Cardiac muscle cell (in vitro differentiated cells and primary cell): ENCODE measurements around the gene MX2. TPM values are rescaled to one million over a fixed set of nuclear protein-coding genes. Genes with fewer than 3 reads are reported as not detected.

ENCODE experiments used
- DNase-seq, 2 donors: peaks; one replicate each; pipeline versions ENCODE4 v3.0.0 to v3.0.0-alpha.2; 2010 to 2017; ENCODE audit warnings: low read depth in 1 of 2, low spot score in 1 of 2
- H3K27ac ChIP-seq: fragments of 200-600 bp; sonication (generic); 2 replicates; pipeline ENCODE4 v1.5.1; 2016
- H3K27me3 ChIP-seq: fragments of 200-600 bp; sonication (generic); 2 replicates; pipeline ENCODE4 v1.6.0; 2016; ENCODE audit warnings: control low read depth
- H3K36me3 ChIP-seq: fragments of 200-600 bp; sonication (generic); 2 replicates; pipeline ENCODE4 v1.5.1; 2016; ENCODE audit warnings: control low read depth
- H3K4me1 ChIP-seq: fragments of 200-600 bp; sonication (generic); 2 replicates; pipeline ENCODE4 v1.8.1; 2017; ENCODE audit warnings: low read depth, mild to moderate bottlenecking, mixed run types
- H3K4me3 ChIP-seq: fragments of 200-600 bp; sonication (generic); 2 replicates; pipeline ENCODE4 v1.5.1; 2016; ENCODE audit warnings: mild to moderate bottlenecking
- H3K9me3 ChIP-seq: fragments of 200-600 bp; sonication (generic); 2 replicates; pipeline ENCODE4 v1.5.1; 2017; ENCODE audit warnings: low read depth, mild to moderate bottlenecking, control low read depth
- polyA plus RNA-seq: library from polyadenylated mRNA; unstranded; fragments of >200 nt; fragmentation: Nextera tagmentation; extraction: Ambion mirVana; gene quantifications from 2 replicates; pipeline ENCODE4 v1.2.1, GENCODE V29; 2016
- total RNA-seq: library from RNA; depleted of rRNA; stranded (reverse); fragments of >200 nt; gene quantifications from 2 replicates; pipeline ENCODE4 v1.2.3, GENCODE V29; 2016
- TF ChIP-seq, protein P1 (sequence below): IDR thresholded peaks from 2 replicates; pipeline ENCODE4 v1.5.1; 2012; ENCODE audit warnings: low read depth, mild to moderate bottlenecking, low read length

The MX2 gene
- total and polyA plus RNA-seq, 2 experiments from 2014 or later, result 0.28 to 2.3 TPM

DNA sequence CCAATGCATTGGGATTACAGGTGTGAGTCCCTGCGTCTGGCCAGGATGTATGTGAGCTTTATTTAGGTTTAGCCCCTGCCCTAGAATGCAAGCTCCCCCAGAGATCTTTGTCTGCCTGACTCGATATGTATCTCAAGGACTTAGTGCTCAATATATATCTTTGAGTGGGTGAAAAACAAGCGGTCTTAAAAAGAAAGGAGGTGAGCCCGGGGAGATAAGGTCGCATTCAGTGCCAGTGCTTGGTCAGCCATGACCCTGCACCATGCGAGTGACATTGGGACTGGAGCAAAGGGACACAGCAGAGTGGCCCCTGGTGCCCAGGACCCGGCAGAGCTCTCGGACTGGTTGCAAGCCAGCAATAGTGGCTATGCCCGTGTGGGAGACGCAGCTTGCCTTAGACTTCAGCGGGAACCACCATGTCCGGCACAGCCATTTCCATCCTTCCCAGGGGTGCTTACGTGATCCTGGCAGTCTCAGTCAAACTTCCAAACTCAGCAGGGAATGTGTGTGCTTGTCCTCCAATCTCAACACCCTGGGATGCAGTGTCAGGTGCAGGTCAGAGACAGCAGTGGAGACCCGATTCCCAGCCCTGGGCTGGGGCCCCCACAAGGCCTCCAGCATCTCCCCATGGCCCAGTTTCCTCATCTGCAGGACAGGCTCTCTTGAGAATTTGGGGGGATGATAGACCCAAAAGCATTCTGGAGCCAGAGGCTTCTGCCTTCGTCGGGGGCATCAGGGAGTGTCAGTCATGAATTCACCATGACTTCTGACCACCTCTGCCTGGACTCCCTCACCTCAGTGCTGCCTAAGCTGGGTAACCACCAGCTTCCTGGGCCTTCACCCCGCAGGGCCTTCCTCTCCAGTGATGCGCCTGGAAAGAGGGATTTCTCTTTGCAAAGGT, 1.8 kb downstream of the MX2 start:
- H3K9me3 ChIP-seq, result no peaks in the 10 kb centered on the region
- H3K27ac ChIP-seq, result no peak overlapping the region
- no peaks in the 10 kb centered on the region for H3K36me3 ChIP-seq
- no peaks in the 10 kb centered on the region for H3K4me1 ChIP-seq
- peaks cover 1% of the 10 kb centered on the region for H3K27me3 ChIP-seq
- no peak overlapping the region for H3K4me3 ChIP-seq
- no peak for DNase-seq
- TF ChIP-seq, protein P1, sequence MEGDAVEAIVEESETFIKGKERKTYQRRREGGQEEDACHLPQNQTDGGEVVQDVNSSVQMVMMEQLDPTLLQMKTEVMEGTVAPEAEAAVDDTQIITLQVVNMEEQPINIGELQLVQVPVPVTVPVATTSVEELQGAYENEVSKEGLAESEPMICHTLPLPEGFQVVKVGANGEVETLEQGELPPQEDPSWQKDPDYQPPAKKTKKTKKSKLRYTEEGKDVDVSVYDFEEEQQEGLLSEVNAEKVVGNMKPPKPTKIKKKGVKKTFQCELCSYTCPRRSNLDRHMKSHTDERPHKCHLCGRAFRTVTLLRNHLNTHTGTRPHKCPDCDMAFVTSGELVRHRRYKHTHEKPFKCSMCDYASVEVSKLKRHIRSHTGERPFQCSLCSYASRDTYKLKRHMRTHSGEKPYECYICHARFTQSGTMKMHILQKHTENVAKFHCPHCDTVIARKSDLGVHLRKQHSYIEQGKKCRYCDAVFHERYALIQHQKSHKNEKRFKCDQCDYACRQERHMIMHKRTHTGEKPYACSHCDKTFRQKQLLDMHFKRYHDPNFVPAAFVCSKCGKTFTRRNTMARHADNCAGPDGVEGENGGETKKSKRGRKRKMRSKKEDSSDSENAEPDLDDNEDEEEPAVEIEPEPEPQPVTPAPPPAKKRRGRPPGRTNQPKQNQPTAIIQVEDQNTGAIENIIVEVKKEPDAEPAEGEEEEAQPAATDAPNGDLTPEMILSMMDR, result no peak

DNA sequence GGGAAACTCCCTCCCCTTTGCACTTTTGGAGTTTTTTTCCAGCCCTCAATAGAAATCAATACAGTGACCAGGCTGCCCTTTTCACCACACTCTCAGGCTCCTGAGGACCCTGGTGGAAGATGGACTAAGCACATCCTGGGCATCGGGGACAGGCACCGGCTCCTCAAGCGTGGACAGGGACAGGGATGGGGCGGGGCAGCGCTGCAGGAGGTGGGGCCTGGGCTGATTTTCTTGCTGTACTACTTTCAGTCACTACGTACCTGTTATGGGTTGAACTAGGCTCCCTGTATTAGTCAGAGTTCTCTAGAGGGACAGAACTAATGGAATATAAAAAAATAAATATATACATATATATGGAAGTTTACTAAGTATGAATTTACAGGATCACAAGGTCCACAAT, 2.5 kb downstream of the MX2 start:
- H3K9me3 ChIP-seq, result no peaks in the 10 kb centered on the region
- H3K27me3 ChIP-seq, result peaks cover 6% of the 10 kb centered on the region
- H3K27ac ChIP-seq, result no peak overlapping the region
- TF ChIP-seq, protein P1, result no peak
- DNase-seq, result no peak
- no peaks in the 10 kb centered on the region for H3K4me1 ChIP-seq
- H3K36me3 ChIP-seq, result no peaks in the 10 kb centered on the region
- no peak overlapping the region for H3K4me3 ChIP-seq

DNA sequence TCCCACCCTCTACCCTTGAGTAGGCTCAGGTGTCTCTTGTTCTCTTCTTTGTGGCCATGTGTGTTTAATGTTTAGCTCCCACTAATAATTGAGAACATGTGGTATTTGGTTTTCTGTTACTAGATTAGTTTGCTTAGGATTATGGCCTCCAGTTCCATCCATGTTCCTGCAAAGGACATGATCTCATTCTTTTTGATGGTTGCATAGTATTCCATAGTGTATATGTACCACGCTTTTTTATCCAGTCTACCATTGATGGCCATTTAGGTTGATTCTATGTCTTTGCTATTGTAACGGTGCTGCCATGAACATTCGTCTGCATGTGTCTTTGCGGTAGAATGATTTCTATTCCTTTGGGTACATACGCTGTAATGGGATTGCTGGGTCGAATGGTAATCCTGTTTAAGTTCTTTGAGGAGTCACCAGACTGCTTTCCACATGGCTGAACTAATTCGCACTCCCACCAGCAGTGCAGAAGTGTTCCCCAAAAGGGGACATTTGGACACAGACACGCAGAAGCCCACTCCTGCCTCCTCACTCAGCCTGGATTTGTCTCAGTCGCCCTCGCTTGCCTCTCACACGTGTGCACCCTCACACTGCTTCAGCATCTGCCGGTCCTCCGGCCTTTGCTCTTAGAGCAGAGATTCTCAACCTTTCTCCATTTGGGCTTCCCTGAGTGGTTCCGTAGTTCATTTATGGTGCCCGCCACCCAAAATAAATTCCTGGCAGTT, 3.7 kb downstream of the MX2 start:
- Histone ChIP-seq H3K36me3 (no peaks in the 10 kb centered on the region), H3K27ac (no peak overlapping the region), H3K9me3 (no peaks in the 10 kb centered on the region), H3K4me3 (no peak overlapping the region), H3K4me1 (no peaks in the 10 kb centered on the region), H3K27me3 (peaks cover 14% of the 10 kb centered on the region)
- DNase-seq, result no peak
- TF ChIP-seq, protein P1, result no peak

DNA sequence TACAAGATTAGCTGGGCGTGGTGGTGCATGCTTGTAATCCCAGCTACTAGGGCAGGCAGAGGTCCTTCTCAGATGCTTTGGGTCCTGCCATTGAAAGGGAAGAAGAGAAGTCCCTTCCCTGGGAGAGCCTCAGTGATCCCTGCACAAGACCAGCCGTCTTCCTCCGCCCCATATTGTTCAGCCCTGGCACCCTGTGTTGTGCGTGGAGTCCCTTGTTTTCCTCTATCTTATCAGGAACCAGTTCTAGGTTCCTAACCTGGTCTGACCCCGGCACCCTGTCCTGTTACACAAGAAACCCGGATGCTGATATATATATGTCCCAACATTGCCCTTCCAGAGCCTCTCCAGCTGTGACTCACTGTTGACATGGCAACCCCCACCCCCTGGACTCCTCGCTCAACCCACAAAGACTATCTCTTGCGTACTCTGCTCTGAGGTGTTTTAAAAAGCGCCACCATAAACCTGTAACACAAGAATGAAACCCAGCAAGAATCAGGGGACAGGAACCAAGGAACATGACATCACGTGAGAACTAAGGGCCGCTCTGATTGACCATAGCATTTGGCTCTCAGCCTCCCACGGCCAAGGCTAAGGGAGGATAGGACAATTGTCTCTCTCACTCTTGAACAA, 4.8 kb downstream of the MX2 start:
- DNase-seq, result peak in 1 of 2 donors; percentile 94
- TF ChIP-seq, protein P1, result no peak
- H3K4me3 ChIP-seq, result no peak overlapping the region
- no peaks in the 10 kb centered on the region for H3K9me3 ChIP-seq
- H3K4me1 ChIP-seq, result no peaks in the 10 kb centered on the region
- H3K27ac ChIP-seq, result no peak overlapping the region
- peaks cover 14% of the 10 kb centered on the region for H3K27me3 ChIP-seq
- H3K36me3 ChIP-seq, result no peaks in the 10 kb centered on the region

DNA sequence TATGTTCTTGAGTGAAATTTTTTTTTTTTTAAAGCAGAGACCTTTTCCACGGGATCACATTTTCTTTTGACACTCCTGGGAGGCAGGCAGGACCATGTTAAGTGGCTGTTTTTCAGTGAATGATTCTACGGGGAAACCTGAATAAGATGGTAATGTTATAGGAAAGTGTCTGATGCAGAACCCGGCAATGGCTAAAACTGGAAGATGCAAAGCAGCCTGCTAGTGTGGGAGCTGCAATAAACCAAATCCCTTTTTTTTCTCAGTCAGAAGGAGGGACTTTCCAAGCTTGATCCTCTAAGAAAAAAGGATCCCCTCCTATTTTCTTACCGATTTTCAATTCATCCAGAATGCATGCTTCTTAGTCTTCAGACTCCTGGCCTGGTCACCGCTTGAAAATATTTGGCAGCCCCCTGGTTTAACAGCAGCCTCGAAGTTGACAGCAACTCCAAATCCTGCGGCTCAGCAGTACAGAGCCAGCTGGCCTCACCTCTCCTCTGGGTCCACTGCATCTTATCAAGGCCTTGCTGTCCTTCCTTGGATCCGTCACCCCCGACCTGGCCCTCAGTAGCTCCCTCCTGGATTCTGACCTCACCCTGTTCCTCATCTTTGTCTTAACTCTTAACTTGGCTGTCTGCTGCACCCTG, 5.6 kb downstream of the MX2 start:
- peaks cover 14% of the 10 kb centered on the region for H3K27me3 ChIP-seq
- H3K36me3 ChIP-seq, result no peaks in the 10 kb centered on the region
- no peaks in the 10 kb centered on the region for H3K9me3 ChIP-seq
- DNase-seq, result peak in 1 of 2 donors; percentile 29
- no peak overlapping the region for H3K4me3 ChIP-seq
- no peaks in the 10 kb centered on the region for H3K4me1 ChIP-seq
- TF ChIP-seq, protein P1, result no peak
- H3K27ac ChIP-seq, result no peak overlapping the region
